Upper lobe of right lung (tissue), 1 donor: ENCODE results near the gene TUBA1C. TPM values are rescaled to one million over a fixed set of nuclear protein-coding genes. Genes with fewer than 3 reads are reported as not detected.

Experiments used
- ATAC-seq: fragments of 200-7000 bp; cut with Tn5 transposase; one replicate; pipeline ENCODE4 v1.9.1; 2020; ENCODE audit warnings: mild to moderate bottlenecking, moderate library complexity
- DNase-seq: peaks from one replicate; pipeline ENCODE4 v3.0.0-alpha.2; 2020
- H3K27ac ChIP-seq: fragments of 200-600 bp; one replicate; pipeline ENCODE4 v1.8.0; 2022
- H3K27me3 ChIP-seq: fragments of 200-600 bp; one replicate; pipeline ENCODE4 v1.8.0; 2022; ENCODE audit warnings: mild to moderate bottlenecking
- H3K36me3 ChIP-seq: fragments of 200-600 bp; one replicate; pipeline ENCODE4 v1.8.0; 2022
- H3K4me1 ChIP-seq: fragments of 200-600 bp; one replicate; pipeline ENCODE4 v1.8.0; 2022
- H3K4me3 ChIP-seq: fragments of 200-600 bp; one replicate; pipeline ENCODE4 v1.8.0; 2022; ENCODE audit warnings: mild to moderate bottlenecking
- H3K9me3 ChIP-seq: fragments of 200-600 bp; one replicate; pipeline ENCODE4 v1.8.0; 2022
- CTCF ChIP-seq: fragments of 200-600 bp; IDR thresholded peaks from one replicate; pipeline ENCODE4 v1.8.0; 2022; ENCODE audit warnings: antibody characterized with exemption
- intact Hi-C: fragments of 100-400 bp; cut with DNase I; formaldehyde crosslinking; loops from one replicate; pipeline ENCODE4 v1.11.0; 2022
- total RNA-seq: library from RNA; stranded (reverse); fragmentation: NEBNext Ultra II Directional; extraction: Animal tissue kit (Norgen Biotek cat#: 25700); gene quantifications from one replicate; pipeline ENCODE4 v1.2.1, GENCODE V29; 2021
- donor health status: DM: no; HTN: yes; CAD: no; lungs with severe emphysema.

TUBA1C gene
- total RNA-seq, 1 donor from 2014 or later = 113 TPM

DNA sequence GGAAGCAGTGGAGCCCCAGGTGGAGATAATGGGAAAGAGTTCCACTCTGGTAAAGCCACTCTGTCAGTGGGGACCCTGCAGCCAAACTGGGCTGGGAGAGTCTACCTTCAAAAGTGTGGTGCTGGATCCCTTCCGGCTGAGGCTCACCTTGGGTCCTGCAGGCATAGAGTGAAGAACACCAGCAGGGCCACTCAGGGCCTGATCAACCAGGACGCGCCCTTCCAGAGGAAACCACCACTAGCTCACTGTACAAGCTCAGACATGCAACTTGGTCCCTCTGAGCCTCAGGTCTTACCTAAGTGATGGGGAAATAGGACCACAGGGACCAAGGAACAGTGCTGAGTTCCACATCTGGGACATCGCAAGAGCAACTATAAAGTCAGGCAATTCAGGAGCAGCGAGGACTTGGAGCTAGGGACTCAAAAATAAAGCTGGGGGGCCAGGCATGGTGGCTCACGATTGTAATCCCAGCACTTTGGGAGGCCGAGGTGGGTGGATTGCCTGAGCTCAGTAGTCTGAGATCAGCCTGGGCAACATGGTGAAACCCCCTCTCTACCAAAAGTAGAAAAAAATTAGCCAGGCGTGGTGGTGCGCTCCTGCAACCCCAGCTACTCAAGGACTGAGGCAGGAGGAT, 24.2 kb downstream of the TUBA1C start:
- H3K4me3 ChIP-seq = no peak overlapping the region
- H3K36me3 ChIP-seq = no peaks in the 10 kb centered on the region
- H3K4me1 ChIP-seq = peaks cover 5% of the 10 kb centered on the region
- H3K27me3 ChIP-seq = peaks cover 12% of the 10 kb centered on the region
- ATAC-seq = no peak
- intact Hi-C loops = loop anchor here (10.0 kb wide), 1 partner anchor 56 kb away; the partner anchor contains the start of gene DNAJC22
- no peak overlapping the region for H3K27ac ChIP-seq
- H3K9me3 ChIP-seq = no peaks in the 10 kb centered on the region
- no peak for TF ChIP-seq CTCF
- peak; percentile 38 for DNase-seq

DNA sequence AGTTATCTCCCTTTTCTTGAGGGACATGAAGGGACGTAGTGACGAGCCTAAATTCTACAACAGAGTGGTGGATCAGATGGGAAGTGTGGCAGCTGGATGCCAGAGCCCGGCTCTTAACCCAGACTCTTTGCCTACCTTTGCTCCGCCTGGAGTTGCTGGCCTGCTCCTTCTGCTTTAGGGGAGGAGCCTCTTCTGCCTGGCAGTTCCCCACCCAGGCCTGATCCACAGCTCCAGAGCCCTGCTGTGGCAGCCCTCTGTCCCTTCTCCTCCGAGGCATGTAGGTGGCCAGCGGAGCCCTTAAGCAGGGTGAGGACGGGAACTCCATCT, 27.8 kb downstream of the TUBA1C start:
- Histone ChIP-seq H3K27me3 (peaks cover 35% of the 10 kb centered on the region), H3K36me3 (no peaks in the 10 kb centered on the region), H3K9me3 (no peaks in the 10 kb centered on the region), H3K27ac (no peak overlapping the region), H3K4me1 (peaks cover 20% of the 10 kb centered on the region), H3K4me3 (no peak overlapping the region)
- intact Hi-C loops = no loop called here
- ATAC-seq (no peak), DNase-seq (no peak)
- no peak for TF ChIP-seq CTCF

DNA sequence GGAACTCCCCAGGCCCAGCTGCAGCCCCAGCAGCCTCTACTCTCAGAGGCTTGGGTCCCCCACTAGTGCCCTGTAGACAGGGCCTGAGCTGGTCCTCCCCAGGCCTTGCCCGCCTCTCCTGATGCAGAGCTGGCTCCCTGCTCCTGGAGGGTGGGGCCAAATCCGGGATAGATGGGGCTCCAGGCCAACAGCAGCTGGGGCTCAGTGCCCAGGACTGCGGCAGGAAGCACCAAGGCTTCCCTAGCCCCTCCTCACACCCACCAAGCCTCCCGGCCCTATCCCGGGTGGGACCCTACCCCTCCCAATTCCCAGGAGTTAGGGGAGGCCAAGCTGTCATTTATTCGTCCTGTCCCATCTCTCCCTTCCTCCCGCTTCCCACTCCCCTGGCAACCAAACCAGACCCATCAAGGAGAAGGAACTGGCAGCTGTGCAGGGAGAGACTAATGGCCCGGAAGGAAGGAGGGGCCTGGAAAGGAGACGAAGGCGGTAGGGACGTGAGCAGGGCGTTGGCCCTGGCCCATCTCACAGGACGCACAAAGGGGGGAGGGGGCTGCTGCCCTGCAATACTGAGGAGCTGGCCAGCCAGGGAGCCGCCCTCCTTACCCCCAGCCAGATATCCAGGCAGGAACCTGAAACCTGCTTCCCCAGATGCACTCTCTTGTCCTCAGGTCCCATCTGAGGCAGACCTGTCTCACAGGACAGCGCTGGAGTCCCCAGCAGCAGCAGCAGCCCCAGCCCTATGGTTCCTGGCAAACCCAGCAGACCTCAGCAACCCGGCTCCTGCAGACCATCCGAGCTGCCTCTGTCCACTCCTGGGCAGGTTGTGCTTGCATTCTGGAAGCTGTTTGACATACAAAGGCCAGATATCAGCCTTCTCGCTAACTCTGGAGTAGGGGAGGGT, 28.4 kb downstream of the TUBA1C start:
- ATAC-seq (no peak), DNase-seq (peak; percentile 61)
- no peak overlapping the region for H3K27ac ChIP-seq
- H3K36me3 ChIP-seq = no peaks in the 10 kb centered on the region
- no peak for TF ChIP-seq CTCF
- no peak overlapping the region for H3K4me3 ChIP-seq
- H3K9me3 ChIP-seq = no peaks in the 10 kb centered on the region
- H3K4me1 ChIP-seq = peaks cover 21% of the 10 kb centered on the region
- H3K27me3 ChIP-seq = peaks cover 41% of the 10 kb centered on the region
- intact Hi-C loops = no loop called here

GRCh38 chr12:49294086-49294803, 29.4 kb downstream of the TUBA1C start:
- H3K27ac ChIP-seq = no peak overlapping the region
- peaks cover 50% of the 10 kb centered on the region for H3K27me3 ChIP-seq
- peak; percentile 46 for DNase-seq
- H3K4me1 ChIP-seq = peaks cover 21% of the 10 kb centered on the region
- intact Hi-C loops = no loop called here
- H3K4me3 ChIP-seq = no peak overlapping the region
- TF ChIP-seq CTCF = no peak
- H3K9me3 ChIP-seq = no peaks in the 10 kb centered on the region
- no peak for ATAC-seq
- H3K36me3 ChIP-seq = no peaks in the 10 kb centered on the region

- Histone ChIP-seq H3K4me1 (peaks cover 21% of the 10 kb centered on the region), H3K27me3 (peaks cover 50% of the 10 kb centered on the region), H3K27ac (no peak overlapping the region), H3K36me3 (no peaks in the 10 kb centered on the region), H3K4me3 (no peak overlapping the region), H3K9me3 (no peaks in the 10 kb centered on the region)
- intact Hi-C loops = no loop called here
- TF ChIP-seq CTCF = no peak
- DNase-seq = no peak
- no peak for ATAC-seq
Measured at GRCh38 chr12:49294804-49295081, 29.9 kb downstream of the TUBA1C start.
